ENCODE measurements around the gene STX16.

STX16 gene

GRCh38 chr20:58700121-58700821 is 49.2 kb downstream of the STX16 start:
- no peak for DNase-seq

DNA sequence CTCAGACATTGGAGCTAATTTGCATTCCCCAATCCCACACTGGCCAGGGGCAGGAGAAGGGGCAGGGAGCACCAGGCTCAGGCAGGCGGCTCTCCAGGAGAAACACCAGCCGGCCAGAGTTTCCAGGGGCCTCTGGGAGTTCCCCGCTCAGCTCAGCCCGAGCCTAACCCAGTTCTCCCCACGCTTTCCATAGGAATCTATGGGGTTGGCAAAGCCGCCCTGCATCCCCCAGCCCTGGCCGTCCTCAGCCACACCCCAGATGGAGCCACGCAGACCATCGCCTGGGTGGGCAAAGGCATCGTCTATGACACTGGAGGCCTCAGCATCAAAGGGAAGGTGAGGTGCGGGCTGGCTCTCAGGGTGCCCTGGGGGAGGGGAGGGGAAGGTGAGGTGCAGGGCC is 49.7 kb downstream of the STX16 start:
- no peak for DNase-seq

GRCh38 chr20:58701431-58702160 is 50.5 kb downstream of the STX16 start:
- no peak for DNase-seq

DNA sequence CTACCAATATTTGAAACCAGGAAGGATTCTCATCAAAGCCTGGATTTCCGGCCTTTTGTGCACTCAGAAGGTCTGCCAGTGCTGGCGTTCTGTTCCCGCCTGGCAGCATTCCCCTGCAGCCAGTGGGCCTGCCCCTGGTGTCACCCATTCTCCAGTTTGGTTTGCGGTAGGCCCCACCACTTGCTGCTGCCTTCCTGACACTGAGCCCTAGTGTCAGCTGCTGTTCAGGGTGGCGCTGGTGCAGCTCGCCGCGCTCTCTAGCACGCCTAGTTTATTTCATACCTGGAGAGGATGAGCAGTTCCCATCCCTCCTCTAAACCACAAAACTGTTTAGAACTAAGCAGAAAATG is 51.1 kb downstream of the STX16 start:
- DNase-seq = no peak

DNA sequence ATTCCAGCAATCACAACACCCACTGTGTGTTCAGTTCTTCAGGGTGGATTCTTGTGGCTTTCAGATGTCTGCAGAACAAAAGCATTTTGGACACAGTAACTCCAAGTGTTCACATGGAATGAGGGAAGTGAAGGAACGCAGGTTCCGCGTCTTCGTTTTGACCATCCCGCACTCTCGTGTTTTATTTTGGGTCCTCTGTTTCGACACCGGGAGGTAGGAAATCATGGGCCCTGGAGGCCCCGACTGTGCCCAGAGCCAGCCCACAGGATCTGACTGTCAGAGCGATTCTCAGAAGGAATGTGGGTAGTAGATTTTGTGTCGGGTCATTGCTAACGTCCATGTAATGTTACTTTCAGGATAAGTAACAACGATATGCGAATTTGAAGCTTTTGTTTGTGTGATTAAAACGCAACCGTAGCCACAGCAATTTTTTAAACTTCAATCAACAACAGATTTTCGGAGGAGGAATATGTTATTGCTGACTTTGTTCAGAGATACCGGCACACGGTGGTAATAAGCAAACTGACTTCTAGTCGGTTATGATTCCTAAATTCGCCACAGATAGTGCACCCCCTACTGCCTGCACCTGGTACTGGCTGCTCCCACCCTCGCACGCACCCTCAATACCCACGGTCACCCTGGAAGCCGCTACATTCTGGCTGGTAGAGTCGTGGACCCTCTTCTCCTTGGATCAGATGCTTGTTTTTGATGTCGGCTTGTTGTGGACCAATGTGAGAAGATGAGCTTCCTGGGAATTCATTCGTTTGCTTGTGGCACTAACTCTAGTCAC is 52.0 kb downstream of the STX16 start:
- DNase-seq = no peak

DNA sequence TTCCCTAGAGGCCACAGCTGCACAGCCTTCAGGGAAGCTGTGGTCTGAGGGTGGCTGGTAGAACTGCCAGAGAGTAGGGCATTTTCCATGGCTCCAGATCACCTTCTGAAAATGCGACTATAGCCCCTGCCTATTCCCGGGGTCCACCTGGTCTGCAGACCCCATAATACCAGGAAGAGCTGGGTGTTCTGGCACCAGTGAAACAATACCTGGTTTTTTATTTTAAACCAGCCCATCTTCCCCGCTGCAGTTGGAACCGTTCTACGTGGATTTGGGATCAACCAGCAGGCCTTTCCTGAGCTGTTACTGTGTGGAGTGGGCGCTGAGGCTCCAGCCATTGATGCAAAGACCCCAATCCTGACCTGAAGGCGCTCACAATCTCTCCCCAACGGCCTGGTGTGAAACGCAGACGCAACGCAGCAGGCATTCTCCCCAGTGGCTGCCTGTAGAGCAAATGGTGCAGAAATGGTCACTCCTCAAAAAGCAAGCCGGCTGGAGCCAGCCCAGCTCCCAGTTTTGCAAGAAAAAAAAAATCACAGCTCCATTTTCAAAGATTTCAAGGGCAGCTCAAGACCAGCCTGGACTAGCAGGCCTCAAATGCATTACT is 52.8 kb downstream of the STX16 start:
- no peak for DNase-seq

DNA sequence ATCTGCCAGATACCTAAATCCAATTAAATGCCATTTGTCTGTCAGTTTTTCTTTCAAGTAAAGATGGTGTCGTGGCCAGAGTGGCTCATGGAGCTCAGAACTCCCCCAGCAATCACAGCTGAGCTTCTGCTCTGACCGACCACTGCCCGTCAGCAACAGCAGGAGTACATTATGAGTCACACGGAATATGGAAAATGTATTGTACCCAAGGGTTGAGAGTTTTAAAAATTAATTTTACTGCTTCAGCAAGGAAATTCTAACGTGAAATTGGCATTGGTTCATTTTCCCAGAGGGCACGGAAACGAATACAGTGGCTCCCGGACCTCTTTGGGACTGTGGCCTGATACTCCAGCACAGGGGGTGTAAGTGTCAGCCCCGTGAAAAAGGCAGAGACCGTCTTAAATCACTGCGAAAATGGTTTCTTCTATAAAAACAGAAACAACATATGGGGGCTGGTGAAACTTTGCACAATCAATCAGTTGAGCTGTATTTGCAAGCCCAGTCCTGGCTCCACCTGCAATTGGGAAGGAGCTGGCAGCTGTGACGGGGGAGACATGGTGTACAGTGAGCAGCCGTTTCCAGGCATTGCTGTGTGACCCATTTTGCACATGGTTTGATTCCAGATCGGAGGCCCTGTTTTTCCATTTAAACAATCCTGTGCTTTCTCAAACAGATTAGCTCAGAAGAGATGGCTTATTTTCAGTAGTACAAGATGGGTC is 54.3 kb downstream of the STX16 start:
- DNase-seq = no peak

DNA sequence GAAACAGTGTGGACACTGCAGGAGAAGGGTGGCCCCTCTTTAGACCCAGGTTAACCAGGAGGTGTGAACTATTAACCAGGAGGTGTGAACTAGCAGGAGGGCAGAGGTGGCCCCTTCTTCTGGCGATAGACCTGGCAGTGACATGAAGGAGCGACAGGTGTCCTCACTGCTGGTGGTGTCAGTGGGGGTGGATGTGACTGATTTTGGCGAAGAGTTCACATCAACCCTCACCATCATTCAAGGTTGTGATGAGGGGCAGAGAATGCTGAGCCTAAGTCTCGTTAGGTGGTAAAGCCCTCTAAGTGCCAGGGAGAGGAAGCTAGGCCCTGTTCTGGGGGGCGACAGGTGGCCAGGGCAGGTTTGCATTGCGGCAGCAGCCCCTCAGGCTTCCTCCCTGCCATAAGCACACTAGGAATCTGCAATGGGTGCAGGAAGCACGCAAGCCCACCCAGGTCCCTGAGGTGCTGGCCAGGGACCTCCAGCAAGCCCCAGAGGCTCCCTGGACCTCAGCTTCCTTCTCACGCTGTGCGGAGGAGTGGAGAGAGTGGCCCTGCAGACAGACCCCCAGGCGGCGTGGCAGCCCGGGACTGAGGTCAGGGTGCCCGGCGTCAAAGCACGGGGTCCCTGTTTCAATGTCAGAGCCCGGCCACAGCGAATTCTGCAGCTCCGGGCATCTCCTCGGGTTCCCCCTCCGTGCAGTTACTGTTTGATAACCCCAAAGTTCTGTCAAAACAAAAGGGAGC is 55.2 kb downstream of the STX16 start:
- DNase-seq = no peak

GRCh38 chr20:58706975-58707681 is 56.0 kb downstream of the STX16 start:
- DNase-seq = no peak

- no peak for DNase-seq
Measured at GRCh38 chr20:58707770-58708169, 56.7 kb downstream of the STX16 start.

DNA sequence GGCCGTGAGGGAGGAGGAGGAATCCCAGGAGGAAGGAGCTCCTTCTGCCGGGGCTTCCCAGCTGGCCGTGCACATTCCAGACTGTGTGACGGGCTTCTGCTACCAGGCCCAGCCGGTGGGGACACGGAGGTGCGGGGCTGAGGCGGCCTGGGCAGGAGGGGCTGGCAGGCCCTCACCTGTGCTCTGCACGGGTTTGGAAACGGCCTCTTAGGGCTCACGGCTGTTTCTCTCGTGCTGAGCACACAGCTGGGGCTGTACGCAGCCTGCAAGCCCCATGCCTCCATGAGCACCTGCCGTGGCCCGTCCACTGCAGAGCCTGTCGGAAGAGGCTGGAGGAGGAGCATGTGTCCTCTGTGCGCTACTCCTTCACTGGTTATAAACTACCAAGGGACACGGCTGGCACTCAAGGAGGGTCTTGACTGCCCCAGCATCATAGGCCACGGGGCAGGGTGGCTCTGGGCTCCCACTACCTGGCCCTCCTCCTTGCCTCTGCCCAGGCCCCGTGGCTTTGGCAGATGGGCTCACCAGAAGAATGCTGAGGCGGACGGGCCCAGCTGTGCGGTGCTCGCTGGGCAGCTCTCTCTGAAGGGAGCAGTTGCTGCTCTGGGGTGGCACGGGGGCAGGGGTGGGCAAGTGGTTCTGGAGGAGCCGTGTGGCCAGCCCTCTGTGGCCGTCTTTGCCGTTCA is 57.3 kb downstream of the STX16 start:
- no peak for DNase-seq

DNA sequence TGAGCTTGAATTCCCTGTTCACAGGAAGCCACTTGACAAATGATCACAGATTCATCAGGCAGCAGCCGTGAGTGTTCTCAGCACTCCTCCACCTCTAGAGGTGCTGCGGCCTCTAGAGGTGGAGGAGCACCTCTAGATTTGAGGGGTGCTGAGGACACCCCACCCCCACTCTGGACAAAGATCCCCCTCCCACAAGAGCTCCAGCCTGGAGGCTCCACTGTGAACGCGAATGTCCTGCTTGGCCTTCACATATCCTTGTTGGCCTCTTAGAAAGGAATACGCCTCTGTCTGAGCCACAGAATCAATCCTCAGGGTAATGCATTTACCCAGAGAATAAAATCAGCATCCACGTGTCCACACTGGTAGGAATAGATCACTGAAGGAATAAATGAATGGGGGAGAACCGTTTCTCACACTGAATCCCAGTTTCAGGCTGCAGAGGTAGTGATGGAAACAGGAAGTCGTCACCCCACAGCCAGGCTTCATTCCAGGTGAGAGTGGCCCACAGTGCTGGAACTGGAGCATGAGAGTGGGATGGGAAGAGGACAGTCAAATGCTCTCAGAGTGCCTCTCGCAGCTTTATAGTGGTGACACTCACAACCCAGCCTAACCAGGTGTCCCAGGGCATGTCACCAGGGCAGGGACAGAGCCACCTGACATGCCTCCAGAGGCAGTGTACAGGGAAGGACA is 58.1 kb downstream of the STX16 start:
- DNase-seq = no peak

GRCh38 chr20:58709703-58710039 is 58.6 kb downstream of the STX16 start:
- DNase-seq = no peak

GRCh38 chr20:58710481-58711265 is 59.6 kb downstream of the STX16 start:
- no peak for DNase-seq

DNA sequence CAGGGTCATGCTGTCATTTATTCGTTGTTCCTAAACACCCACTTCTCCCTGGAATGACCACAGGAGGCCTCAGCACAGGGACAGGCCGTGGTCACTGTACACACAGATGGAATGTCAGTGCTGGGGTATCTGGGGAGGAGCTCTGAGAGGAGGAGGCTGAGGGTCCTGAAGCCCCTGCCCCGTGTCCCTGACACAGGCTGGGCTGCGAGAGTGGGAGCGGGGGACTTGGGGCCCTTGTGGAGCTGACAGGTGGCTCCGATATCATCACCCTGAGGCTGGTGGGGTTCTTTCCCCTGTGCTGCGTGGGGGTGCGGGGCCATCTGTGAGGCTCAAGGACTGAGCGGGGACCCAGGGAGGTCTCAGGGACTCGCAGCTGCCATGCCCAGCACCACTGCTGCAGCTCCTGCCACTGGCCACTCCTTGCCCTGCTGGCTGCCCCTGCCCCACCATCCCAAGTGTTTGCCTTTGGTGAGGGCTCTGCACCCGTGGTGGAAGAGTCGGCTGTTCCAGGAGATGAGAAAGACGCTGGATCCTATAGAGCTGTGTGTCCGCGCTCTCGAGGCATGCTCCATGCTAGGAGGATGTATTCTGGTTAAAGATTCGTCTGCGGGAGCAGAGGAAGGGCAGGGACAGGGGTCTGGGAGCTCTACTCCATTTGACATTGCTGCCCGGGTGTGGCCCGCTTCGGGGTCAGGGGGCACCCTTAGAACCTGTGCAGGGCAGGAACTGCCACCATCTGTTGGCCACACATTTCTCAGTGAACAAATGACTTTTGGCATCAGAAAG is 60.4 kb downstream of the STX16 start:
- no peak for DNase-seq

DNA sequence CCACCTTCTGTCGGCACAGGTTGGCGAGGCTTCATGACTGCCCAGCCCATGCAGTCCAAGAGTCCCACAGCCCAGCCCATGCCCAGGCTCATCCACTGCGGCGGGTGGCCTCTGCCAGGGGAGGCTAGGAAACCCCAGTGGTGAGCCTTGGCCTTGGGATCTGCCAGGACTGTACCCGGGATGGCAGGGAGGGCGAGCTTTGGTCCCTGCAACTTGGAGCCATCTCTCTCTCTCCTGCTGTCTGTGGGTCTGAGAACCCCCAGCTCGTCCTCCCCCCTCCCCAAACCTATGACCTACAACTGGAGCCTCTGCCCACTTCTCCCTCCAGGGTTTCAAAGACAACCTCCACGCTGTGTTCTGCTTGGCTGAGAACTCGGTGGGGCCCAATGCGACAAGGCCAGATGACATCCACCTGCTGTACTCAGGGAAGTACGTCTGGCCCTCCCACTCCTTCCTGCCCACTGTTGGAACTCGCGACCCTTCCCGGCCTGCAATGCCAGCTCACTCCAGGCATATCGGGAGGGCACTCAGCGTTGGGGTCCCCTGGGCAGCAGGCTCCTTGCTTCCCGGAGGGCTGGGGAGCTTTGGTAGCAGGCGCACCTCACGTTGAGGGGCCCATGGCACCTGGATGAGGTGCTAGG is 61.2 kb downstream of the STX16 start:
- DNase-seq = no peak

DNA sequence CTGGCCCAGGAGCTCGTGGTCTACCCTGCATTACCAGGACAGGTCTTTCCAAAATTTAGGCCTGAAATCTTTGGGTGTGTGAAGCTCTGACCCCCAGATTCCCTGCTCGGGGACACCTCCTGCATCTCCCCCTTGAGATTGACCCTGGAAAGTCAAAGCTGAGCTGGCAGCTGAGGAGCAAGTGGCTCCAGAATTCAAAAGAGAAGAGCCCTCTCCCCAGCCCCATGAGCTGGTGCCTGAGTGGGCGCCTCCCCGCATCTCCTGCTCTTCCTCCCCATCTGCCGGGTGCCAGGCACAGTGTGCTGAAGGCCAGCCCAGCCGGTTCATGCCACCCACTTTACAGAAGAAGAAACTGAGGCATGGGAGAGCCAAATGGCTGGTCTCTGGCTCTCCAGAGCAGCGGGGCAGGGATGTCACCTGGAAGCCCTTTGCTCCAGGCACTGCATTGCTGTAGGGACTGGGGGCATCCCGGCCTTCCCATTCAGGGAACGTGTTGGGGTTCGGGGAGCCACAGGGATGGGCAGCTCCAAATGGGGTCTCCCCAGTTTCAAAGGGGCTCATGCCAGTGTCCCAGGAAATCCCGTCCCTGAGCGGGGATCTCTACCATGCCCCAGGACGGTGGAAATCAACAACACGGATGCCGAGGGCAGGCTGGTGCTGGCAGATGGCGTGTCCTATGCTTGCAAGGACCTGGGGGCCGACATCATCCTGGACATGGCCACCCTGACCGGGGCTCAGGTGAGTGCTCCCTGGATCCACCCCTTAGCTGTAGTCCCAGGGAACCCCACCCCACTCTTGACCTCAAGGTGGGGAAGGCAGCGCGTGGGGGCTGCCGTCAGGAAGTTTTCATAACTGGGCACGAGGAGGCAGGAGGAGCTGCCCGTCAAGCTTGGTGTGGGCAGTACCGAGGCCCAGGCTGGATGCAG is 62.0 kb downstream of the STX16 start:
- no peak for DNase-seq
